Stimulated activated naive B cell treated with anti-CD40 and anti-IgM and Interleukin-4, amounts not matched to agents 10 μg/mL and 1 μg/mL and 100 μg/mL, for 72 hours (primary cell): ENCODE data around the gene PAK5.
A peak's percentile ranks its signal among the peaks of the same experiment; 100 is the strongest.

ENCODE experiments used
- ATAC-seq, 2 donors: fragments of 150-1000 bp; cut with Tn5 transposase; replicated peaks; 2 replicates each; pipeline ENCODE4 v1.10.0; 2021; ENCODE audit warnings: moderate library complexity in 1 of 2
- DNase-seq: peaks from one replicate; pipeline ENCODE4 v3.0.0; 2021
- H3K27ac Mint-ChIP-seq: one replicate; pipeline ENCODE4 v1.8.0; 2022; ENCODE audit warnings: mild to moderate bottlenecking, mixed read lengths
- H3K27me3 Mint-ChIP-seq, 2 donors: one replicate each; pipeline ENCODE4 v1.8.0; 2022; ENCODE audit warnings: mixed read lengths in 2 of 2
- H3K36me3 Mint-ChIP-seq, 2 donors: one replicate each; pipeline ENCODE4 v1.8.0; 2022; ENCODE audit warnings: mixed read lengths in 2 of 2, mild to moderate bottlenecking in 1 of 2
- H3K4me1 Mint-ChIP-seq, 2 donors: one replicate each; pipeline ENCODE4 v1.8.0; 2022; ENCODE audit warnings: mixed read lengths in 2 of 2, mild to moderate bottlenecking in 1 of 2
- H3K4me3 Mint-ChIP-seq, 2 donors: one replicate each; pipeline ENCODE4 v1.8.0; 2022; ENCODE audit warnings: mild to moderate bottlenecking in 2 of 2, mixed read lengths in 2 of 2, moderate library complexity in 1 of 2
- H3K9me3 Mint-ChIP-seq, 2 donors: one replicate each; pipeline ENCODE4 v1.8.0; 2022; ENCODE audit warnings: mixed read lengths in 2 of 2, mild to moderate bottlenecking in 1 of 2

The PAK5 gene

DNA sequence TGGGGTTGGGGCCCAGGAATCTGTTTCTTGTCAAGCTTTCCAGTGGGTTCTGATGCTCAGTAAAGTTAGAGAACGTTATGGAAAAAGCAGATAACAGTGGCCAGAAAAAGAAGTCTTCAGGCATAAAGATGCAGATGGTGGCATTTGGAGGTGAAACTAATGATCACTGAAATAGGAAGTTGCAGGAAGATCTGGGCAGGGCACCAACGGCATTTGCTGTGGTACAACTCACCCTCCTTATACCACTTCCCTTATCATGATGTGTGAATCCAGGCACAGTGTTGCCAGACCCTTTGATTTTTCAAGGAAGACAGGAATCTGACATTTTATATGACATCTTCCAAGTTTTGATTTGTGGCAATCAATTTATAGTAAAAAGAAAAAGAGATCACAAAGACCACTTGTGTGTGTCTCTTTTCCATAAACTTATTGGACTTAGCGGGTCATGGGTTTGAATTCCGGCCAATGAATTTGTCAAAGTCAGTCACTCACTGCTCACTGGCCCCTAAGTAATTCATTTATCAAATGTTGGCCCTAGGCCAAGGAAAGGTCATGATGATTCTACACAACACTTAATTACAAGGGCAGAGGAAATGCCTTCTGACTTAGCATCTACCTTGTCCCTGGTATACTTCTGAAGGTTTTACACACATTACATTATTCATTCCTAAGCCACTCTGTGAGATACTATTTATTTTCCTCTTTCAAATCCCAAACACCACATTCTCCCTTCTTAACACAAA is 286.9 kb downstream of the PAK5 start:
- Mint-ChIP-seq H3K9me3 (peaks cover 0 to 3% of the 10 kb centered on the region in 2 donors), H3K36me3 (no peaks in the 10 kb centered on the region), H3K4me3 (no peak overlapping the region), H3K4me1 (peaks cover 0 to 6% of the 10 kb centered on the region in 2 donors), H3K27me3 (peaks cover 4 to 26% of the 10 kb centered on the region in 2 donors), H3K27ac (no peak overlapping the region)
- DNase-seq, result no peak
- ATAC-seq, result peak; percentile 34 to 50

DNA sequence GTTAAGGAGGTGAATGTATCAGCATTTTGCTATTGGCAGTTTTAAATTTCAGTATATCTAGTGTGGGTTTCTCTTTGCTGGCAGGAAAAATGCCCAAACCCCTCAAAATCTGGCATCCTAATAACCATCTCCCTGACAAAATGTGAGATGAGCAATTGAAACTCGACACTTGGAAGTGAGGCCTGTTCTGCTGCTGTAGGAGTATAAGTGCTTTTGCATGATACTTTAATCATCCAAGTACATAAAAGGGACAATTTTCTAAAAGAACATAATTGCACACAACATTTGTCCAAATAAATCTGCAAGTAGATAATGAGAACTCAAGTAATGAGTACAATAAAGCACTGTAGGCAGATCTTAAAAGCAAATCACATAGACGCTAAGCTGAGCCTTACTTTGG is 288.0 kb downstream of the PAK5 start:
- DNase-seq (no peak), ATAC-seq (no peak)
- Mint-ChIP-seq H3K9me3 (peaks cover 0 to 3% of the 10 kb centered on the region in 2 donors), H3K4me1 (peaks cover 0 to 6% of the 10 kb centered on the region in 2 donors), H3K4me3 (no peak overlapping the region), H3K27me3 (peaks cover 7 to 31% of the 10 kb centered on the region in 2 donors), H3K27ac (no peak overlapping the region), H3K36me3 (no peaks in the 10 kb centered on the region)

DNA sequence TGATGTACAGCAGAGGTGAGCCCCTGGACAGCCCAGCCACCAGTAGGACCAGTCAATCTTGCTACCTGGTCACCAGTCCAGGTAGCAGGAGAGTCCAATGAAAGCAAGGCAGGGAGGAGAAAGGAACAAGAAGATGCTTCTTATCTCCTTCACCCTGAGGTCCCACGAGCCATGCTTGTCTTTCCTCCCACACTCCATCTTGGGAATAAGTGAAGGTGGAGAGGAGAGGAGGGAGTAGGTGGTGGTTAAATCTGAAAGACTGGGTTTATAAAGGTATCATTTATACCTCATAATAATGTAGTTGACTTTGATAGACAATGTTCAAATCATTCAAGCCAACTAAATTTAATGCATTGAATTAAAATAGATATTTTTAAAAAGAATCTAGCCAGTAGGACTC is 288.6 kb downstream of the PAK5 start:
- peaks cover 0 to 6% of the 10 kb centered on the region in 2 donors for H3K4me1 Mint-ChIP-seq
- H3K36me3 Mint-ChIP-seq, result no peaks in the 10 kb centered on the region
- no peak for DNase-seq

DNA sequence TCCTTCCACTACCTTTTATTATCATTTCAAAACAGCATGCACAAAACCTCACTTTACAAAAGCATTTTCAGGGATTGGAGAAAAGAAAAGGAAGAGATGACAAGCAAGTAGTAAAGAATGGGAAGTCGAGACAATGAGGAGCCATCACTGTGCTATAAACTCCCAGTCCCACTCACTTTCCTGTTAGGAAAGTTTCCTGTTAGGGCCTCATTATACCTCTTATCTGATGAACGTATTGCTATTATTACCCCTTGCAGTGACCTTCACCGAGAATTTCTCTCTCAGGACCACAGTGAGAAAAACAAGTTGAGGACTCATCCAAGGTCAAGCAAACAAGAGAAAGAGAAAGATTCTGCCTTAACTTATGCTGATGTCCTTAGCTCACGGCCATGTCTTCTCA is 295.7 kb downstream of the PAK5 start:
- Mint-ChIP-seq H3K27me3 (peaks cover 3 to 11% of the 10 kb centered on the region in 2 donors), H3K4me3 (no peak overlapping the region), H3K27ac (no peak overlapping the region), H3K9me3 (no peaks in the 10 kb centered on the region), H3K36me3 (no peaks in the 10 kb centered on the region), H3K4me1 (no peaks in the 10 kb centered on the region)
- DNase-seq, result no peak
- ATAC-seq, result no peak

More for the DNA sequence above, 288.6 kb downstream of the PAK5 start:
- Mint-ChIP-seq H3K9me3 (peaks cover 0 to 3% of the 10 kb centered on the region in 2 donors), H3K27me3 (peaks cover 7 to 29% of the 10 kb centered on the region in 2 donors), H3K4me3 (no peak overlapping the region), H3K27ac (no peak overlapping the region)
- ATAC-seq, result no peak

DNA sequence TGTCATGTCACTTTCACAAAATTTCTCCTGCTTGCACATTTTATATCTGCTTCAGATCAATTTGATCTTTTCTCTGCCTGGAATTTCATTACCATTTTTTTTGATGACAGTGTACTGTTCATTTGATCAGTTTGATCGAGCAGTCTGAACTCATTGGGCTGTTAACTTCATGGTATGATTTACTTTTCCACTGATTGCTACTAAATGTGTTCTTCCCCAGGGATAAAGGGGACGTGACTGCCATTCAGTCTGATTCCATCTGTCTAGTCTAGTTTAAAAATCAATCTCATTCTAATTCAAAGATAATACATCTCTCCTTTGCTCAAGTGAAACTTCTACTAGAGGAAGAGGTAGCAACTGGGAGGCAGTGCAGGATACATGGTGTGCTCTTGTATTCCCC is 303.4 kb downstream of the PAK5 start:
- Mint-ChIP-seq H3K4me3 (no peak overlapping the region), H3K27ac (no peak overlapping the region), H3K9me3 (no peaks in the 10 kb centered on the region), H3K36me3 (no peaks in the 10 kb centered on the region), H3K4me1 (no peaks in the 10 kb centered on the region), H3K27me3 (peaks cover 13 to 17% of the 10 kb centered on the region in 2 donors)
- ATAC-seq, result no peak
- DNase-seq, result no peak

DNA sequence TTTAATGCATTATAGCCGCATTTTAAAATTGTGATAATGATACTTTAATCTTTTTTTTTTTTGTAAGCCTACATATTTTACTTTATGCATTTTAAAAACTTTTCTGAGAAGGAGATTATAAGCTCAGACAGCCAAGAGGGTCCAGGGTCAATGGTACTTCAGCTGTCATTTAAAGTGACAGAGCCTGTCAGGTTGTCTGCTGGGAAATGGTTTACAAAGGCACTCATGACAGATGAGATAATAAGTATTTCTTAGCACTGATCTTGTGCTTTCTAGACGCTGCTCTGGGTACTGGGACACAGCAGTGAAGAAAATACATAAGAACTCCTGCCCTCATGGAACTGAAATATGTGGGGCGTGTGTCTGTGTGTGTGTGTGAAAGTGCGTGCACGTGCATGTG is 304.9 kb downstream of the PAK5 start:
- Mint-ChIP-seq H3K4me3 (no peak overlapping the region), H3K27me3 (peaks cover 13 to 17% of the 10 kb centered on the region in 2 donors), H3K27ac (no peak overlapping the region), H3K9me3 (no peaks in the 10 kb centered on the region), H3K4me1 (no peaks in the 10 kb centered on the region), H3K36me3 (no peaks in the 10 kb centered on the region)
- DNase-seq (no peak), ATAC-seq (no peak)

DNA sequence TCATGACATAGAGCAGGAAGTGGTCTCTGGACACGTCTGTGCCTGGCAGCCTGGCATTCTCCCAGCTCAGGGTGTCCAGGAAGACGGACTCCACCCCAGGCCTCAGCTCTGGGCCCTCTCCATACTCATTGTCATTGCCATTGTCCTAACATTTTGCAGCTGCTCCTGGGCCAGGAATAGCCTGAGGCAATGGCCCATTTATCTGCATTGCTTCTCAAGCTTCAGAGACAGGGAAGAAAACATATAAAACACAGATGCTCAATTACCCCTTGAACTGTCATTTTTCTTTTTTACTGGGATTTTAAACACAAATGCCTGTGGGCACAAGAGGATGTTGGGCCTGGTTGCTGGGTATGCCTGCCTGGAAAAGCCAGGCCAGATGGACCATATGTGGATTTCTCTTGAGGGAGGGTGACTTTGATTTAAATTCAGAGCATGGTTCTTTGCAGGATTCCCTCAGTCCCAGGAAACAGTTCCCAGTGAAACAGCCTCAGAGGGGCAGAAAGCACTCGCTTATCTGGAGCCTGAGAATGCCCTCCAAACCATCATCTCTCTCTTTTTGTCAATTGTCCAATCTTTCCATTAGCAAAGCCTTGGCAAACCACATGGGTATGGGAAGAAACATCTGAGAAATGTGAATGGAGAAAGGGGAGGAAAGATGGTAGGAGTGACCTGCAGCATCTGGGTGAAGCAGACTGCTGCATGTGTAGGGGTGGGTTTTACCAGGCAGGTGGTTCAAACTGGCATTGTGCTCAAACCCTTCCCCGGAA is 306.6 kb downstream of the PAK5 start:
- H3K36me3 Mint-ChIP-seq, result no peaks in the 10 kb centered on the region

DNA sequence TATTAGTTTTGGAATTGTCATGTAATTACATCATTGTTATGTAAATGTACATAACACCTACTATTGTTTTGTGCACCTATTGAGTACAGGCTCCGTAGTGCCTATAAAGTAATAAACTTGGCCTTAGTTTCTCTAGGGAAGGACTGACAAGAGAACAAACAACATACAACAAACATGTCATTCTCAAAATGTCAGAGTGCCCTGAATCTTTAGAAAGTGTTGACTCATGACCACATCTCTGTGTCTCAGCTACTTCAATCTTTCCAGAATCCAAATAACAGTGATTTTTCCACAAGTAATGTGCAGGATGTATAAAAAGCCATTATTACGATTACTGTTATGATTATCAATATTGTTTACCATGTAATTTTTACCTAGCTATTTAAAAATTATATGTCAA is 307.3 kb downstream of the PAK5 start:
- no peaks in the 10 kb centered on the region for H3K36me3 Mint-ChIP-seq
- DNase-seq, result no peak
- H3K27me3 Mint-ChIP-seq, result peaks cover 13 to 14% of the 10 kb centered on the region in 2 donors
- H3K9me3 Mint-ChIP-seq, result no peaks in the 10 kb centered on the region
- no peaks in the 10 kb centered on the region for H3K4me1 Mint-ChIP-seq
- no peak overlapping the region for H3K4me3 Mint-ChIP-seq
- H3K27ac Mint-ChIP-seq, result no peak overlapping the region
- ATAC-seq, result no peak

More for the DNA sequence above, 306.6 kb downstream of the PAK5 start:
- no peaks in the 10 kb centered on the region for H3K4me1 Mint-ChIP-seq
- no peak overlapping the region for H3K27ac Mint-ChIP-seq
- no peaks in the 10 kb centered on the region for H3K9me3 Mint-ChIP-seq
- H3K4me3 Mint-ChIP-seq, result no peak overlapping the region
- no peak for ATAC-seq
- peaks cover 13 to 17% of the 10 kb centered on the region in 2 donors for H3K27me3 Mint-ChIP-seq
- DNase-seq, result no peak

DNA sequence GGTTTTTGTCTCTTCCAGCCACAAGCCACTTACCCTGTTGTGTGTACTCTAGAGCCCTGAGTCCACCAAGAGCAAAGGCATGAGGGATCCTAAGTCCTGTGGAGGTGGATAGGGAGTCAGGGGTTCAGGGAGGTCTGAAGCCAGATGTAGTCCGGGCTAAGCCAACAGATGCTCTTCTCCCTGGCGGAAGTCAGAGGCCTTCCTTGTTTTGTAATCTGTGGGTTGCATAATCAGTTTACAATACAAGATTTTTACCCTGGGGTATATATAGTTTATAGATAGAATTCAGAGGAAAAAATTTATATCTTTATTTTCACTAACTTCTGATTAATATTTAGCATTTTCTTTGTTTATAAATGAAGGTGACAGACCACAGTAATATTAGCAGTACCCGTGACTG is 315.2 kb downstream of the PAK5 start:
- Mint-ChIP-seq H3K27me3 (peaks cover 19 to 25% of the 10 kb centered on the region in 2 donors), H3K4me1 (peaks cover 0 to under 1% of the 10 kb centered on the region in 2 donors), H3K9me3 (no peaks in the 10 kb centered on the region), H3K36me3 (no peaks in the 10 kb centered on the region), H3K27ac (no peak overlapping the region), H3K4me3 (no peak overlapping the region)
- ATAC-seq, result no peak
- no peak for DNase-seq

DNA sequence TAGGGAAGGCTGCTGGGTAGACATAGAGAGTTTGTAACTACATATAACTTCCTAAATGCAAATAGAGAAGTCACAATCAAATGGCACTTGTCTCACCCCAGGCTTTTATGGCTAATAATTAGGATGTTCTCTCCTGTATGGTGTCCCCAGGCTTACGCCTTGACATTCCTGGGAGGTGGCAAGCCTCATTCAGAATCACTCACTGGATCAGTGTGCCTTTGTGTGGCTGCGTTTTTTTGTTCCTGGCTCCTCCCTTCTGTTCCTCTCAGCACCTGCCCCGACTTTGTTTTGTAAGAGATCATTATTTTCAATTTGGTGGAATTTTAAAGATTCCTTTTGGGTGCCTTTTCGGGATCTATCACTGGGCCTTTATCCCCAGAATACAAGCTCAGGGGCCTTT is 318.8 kb downstream of the PAK5 start:
- H3K9me3 Mint-ChIP-seq, result no peaks in the 10 kb centered on the region
- no peak overlapping the region for H3K4me3 Mint-ChIP-seq
- H3K27ac Mint-ChIP-seq, result no peak overlapping the region
- peaks cover 48 to 49% of the 10 kb centered on the region in 2 donors for H3K27me3 Mint-ChIP-seq
- no peaks in the 10 kb centered on the region for H3K36me3 Mint-ChIP-seq
- ATAC-seq (no peak), DNase-seq (no peak)
- peaks cover 15 to 22% of the 10 kb centered on the region in 2 donors for H3K4me1 Mint-ChIP-seq

DNA sequence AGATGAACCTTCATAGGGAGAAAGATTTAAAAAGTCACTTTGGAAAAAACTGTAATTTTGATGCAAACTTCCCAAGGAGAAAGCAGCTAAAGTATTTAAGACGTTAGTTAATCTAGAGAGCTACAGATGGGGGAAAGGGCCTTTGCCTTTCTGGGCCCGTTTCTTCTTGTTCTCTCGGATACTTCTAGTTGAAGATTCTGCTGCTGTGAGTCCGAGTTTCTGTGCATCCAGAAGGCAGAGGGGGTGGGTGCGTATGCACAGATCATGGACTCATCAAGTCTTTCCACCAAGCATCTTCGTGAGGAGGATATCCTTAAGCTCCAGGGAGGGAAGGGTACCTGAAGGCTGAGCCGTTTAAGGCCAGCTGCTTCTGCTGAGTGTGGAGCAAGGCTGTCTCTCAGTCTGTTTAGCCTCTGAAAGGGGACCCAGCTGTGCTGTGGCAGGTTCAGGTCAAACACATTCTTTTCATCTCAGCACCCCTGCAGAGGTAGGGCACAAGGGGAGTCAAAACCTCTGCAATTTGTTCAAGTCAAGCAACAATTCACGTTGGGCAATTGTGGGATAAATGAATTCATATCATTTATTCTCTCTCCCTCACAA is 320.2 kb downstream of the PAK5 start:
- Mint-ChIP-seq H3K9me3 (no peaks in the 10 kb centered on the region), H3K36me3 (no peaks in the 10 kb centered on the region), H3K4me3 (no peak overlapping the region), H3K27ac (no peak overlapping the region), H3K27me3 (peaks cover 52 to 63% of the 10 kb centered on the region in 2 donors), H3K4me1 (peaks cover 18 to 31% of the 10 kb centered on the region in 2 donors)
- DNase-seq (no peak), ATAC-seq (no peak)

DNA sequence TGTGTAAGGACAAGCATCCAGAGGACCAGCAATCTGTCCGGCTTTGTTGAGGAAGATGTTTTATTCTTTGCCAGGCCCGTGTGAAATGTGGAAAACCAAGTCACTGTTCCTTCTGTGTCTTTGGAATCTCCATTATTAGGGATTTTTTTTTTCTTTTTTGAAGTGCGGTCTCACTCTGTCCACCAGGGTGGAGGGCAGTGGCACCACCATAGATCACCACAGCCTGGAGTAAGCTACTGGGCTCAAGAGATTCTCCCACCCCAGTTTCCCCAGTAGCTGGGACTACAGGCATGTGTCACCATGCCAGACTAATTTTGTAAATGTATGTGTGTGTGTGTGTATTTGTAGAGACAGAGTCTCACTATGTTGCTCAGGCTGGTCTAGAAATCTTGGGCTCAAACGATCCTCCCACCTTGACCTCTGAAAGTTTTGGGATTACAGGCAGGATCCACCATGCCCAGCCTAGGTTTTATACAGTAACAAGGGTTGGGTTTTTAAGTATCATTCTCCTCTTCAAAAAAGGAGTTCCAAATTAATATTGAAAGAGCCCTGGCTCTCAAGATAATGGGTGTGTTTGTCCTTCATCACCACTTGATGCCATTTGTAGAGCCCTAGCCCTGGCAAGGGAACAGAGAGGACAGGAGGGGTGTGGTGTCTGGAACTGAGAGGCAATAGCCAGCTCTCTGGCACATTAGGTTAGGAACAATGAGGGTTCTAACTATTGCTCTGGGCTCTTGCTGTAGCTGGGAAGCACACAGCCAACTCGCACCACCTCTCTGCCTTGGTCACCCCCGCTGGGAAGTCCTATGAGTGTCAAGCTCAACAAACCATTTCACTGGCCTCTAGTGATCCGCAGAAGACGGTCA is 321.3 kb downstream of the PAK5 start:
- DNase-seq (no peak), ATAC-seq (no peak)
- Mint-ChIP-seq H3K4me1 (peaks cover 18 to 31% of the 10 kb centered on the region in 2 donors), H3K27me3 (peaks cover 52 to 63% of the 10 kb centered on the region in 2 donors), H3K9me3 (no peaks in the 10 kb centered on the region), H3K36me3 (no peaks in the 10 kb centered on the region), H3K27ac (no peak overlapping the region), H3K4me3 (no peak overlapping the region)

DNA sequence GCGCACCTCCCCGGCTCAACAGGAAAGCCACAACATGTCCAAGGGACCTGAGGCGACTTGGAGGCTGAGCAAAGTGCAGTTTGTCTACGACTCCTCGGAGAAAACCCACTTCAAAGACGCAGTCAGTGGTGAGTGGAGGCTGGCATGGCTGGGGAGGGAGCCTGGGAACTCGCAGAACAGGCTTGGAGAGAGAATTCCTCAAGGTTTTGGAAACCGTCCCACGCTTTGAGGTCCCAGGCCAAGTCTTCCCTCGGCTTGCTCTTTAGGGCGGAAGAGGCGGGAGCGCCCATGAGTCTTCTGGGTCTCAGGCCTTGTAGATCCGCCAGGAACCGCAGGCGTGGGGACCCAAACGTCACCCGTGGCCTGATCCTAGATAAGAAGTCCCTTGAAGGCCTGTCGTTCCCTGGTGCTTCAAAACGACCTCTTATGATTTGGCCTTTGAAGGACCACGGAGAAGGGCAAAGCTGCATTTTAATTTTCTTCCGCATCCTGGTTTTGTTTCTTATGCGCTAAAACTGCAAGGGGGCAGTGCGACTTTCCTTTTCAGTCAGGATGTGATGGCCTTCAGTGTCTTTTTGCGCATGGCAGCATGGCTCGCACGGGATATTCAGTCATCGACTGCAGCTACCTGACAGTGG is 322.5 kb downstream of the PAK5 start:
- H3K36me3 Mint-ChIP-seq, result no peaks in the 10 kb centered on the region
- H3K9me3 Mint-ChIP-seq, result no peaks in the 10 kb centered on the region
- peak overlapping the region; percentile 75 to 79 for H3K4me3 Mint-ChIP-seq
- H3K4me1 Mint-ChIP-seq, result peaks cover 22 to 35% of the 10 kb centered on the region in 2 donors
- DNase-seq (no peak), ATAC-seq (peak; percentile 62 to 70)
- H3K27me3 Mint-ChIP-seq, result peaks cover 50 to 68% of the 10 kb centered on the region in 2 donors
- H3K27ac Mint-ChIP-seq, result peak overlapping the region; percentile 14
